Smooth muscle cell (in vitro differentiated cells): ENCODE results near the gene CDT1. TPM values are rescaled to one million over a fixed set of nuclear protein-coding genes. Genes with fewer than 3 reads are reported as not detected.

Source experiments
- DNase-seq: peaks from one replicate; lab custom pipeline; 2025; ENCODE audit not compliant: unreplicated experiment; lab: John Stamatoyannopoulos, UW
- H2AFZ ChIP-seq: fragments of 200-600 bp; sonication (generic); 2 replicates; pipeline ENCODE4 v1.6.0; 2016; ENCODE audit warnings: antibody characterized with exemption, low read depth, mild to moderate bottlenecking
- H3F3A ChIP-seq: fragments of 200-600 bp; sonication (generic); 2 replicates; pipeline ENCODE4 v1.6.0; 2017; ENCODE audit warnings: antibody characterized with exemption, low read depth
- H3K27ac ChIP-seq: fragments of 200-600 bp; sonication (generic); 2 replicates; pipeline ENCODE4 v1.5.1; 2016; ENCODE audit warnings: low read depth, mild to moderate bottlenecking
- H3K27me3 ChIP-seq: fragments of 200-600 bp; sonication (generic); 2 replicates; pipeline ENCODE4 v1.6.1; 2016; ENCODE audit warnings: low read depth, mild to moderate bottlenecking
- H3K36me3 ChIP-seq: fragments of 200-600 bp; sonication (generic); 2 replicates; pipeline ENCODE4 v1.5.1; 2016; ENCODE audit warnings: low read depth
- H3K4me1 ChIP-seq: fragments of 200-600 bp; sonication (generic); 2 replicates; pipeline ENCODE4 v1.5.1; 2016; ENCODE audit warnings: low read depth
- H3K4me2 ChIP-seq: fragments of 200-600 bp; sonication (generic); 2 replicates; pipeline ENCODE4 v1.6.0; 2016; ENCODE audit warnings: mild to moderate bottlenecking
- H3K4me3 ChIP-seq: fragments of 200-600 bp; sonication (generic); 2 replicates; pipeline ENCODE4 v1.5.1; 2016; ENCODE audit warnings: mild to moderate bottlenecking
- H3K79me2 ChIP-seq: fragments of 200-600 bp; sonication (generic); 2 replicates; pipeline ENCODE4 v1.6.0; 2016; ENCODE audit warnings: low read depth, mild to moderate bottlenecking
- H3K9ac ChIP-seq: fragments of 200-600 bp; sonication (generic); 2 replicates; pipeline ENCODE4 v1.6.0; 2016; ENCODE audit warnings: low read depth
- H3K9me3 ChIP-seq: fragments of 200-600 bp; sonication (generic); replicated peaks from 2 replicates; pipeline ENCODE4 v1.5.1; 2016; ENCODE audit warnings: low read depth
- H4K20me1 ChIP-seq: fragments of 200-600 bp; sonication (generic); 2 replicates; pipeline ENCODE4 v1.6.0; 2016; ENCODE audit warnings: low read depth
- WGBS: methylation state at CpG from one replicate; pipeline ENCODE4 v1.1.7; 2016; ENCODE audit warnings: low lambda C conversion rate; 5-methylcytosine and 5-hydroxymethylcytosine counted together
- polyA plus RNA-seq: library from polyadenylated mRNA; unstranded; fragments of >200 nt; fragmentation: Nextera tagmentation; extraction: Ambion mirVana; gene quantifications from 2 replicates; pipeline ENCODE4 v1.2.1, GENCODE V29; 2016
- total RNA-seq: library from RNA; depleted of rRNA; stranded (reverse); fragments of >200 nt; gene quantifications from 2 replicates; pipeline ENCODE4 v1.2.3, GENCODE V29; 2014
- TF ChIP-seq, protein P1 (sequence below): fragments of 200-600 bp; sonication (generic); IDR thresholded peaks from 2 replicates; pipeline ENCODE4 v1.5.1; 2017; ENCODE audit warnings: borderline replicate concordance, mild to moderate bottlenecking, antibody characterized with exemption; ENCODE audit not compliant: insufficient read depth, poor library complexity, severe bottlenecking

The CDT1 gene
- total and polyA plus RNA-seq, 2 experiments from 2014 or later: 5.3 to 13.3 TPM

DNA sequence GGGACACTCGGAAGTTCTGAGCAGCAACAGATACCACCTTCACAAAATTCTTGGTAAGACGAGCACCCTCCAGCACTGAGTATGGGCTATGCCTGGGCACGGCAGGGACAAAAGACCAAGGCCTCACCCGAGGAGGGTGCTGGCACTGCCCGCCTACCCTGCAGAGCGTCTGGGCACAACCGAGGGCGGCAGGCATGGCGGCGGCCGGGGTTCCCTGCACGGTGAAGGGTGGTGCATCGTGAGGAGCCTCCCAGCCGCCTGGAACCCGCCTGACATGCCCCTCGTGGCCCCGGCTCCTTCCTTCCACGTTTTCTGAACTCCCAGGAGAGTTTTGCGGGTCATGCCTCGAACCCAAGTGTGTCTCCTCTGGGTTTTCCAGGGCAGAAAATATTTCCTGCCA lies 34.2 kb downstream of the CDT1 start:
- Histone ChIP-seq H3F3A (no peaks in the 10 kb centered on the region), H4K20me1 (peaks cover 5% of the 10 kb centered on the region), H3K27ac (no peak overlapping the region), H2AFZ (no peak overlapping the region), H3K27me3 (no peaks in the 10 kb centered on the region), H3K79me2 (no peaks in the 10 kb centered on the region), H3K9ac (no peak overlapping the region), H3K36me3 (no peaks in the 10 kb centered on the region), H3K4me2 (no peak overlapping the region), H3K4me3 (no peak overlapping the region), H3K9me3 (no peaks in the 10 kb centered on the region), H3K4me1 (no peaks in the 10 kb centered on the region)
- WGBS: 97% methylated on average over 20 of the region's 20 CpGs
- TF ChIP-seq, protein P1, sequence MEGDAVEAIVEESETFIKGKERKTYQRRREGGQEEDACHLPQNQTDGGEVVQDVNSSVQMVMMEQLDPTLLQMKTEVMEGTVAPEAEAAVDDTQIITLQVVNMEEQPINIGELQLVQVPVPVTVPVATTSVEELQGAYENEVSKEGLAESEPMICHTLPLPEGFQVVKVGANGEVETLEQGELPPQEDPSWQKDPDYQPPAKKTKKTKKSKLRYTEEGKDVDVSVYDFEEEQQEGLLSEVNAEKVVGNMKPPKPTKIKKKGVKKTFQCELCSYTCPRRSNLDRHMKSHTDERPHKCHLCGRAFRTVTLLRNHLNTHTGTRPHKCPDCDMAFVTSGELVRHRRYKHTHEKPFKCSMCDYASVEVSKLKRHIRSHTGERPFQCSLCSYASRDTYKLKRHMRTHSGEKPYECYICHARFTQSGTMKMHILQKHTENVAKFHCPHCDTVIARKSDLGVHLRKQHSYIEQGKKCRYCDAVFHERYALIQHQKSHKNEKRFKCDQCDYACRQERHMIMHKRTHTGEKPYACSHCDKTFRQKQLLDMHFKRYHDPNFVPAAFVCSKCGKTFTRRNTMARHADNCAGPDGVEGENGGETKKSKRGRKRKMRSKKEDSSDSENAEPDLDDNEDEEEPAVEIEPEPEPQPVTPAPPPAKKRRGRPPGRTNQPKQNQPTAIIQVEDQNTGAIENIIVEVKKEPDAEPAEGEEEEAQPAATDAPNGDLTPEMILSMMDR: no peak
- DNase-seq: no peak

- Histone ChIP-seq H3K27ac (no peak overlapping the region), H3K4me1 (no peaks in the 10 kb centered on the region), H4K20me1 (peaks cover 5% of the 10 kb centered on the region), H3K79me2 (no peaks in the 10 kb centered on the region), H3K9me3 (no peaks in the 10 kb centered on the region), H3F3A (no peaks in the 10 kb centered on the region), H3K9ac (no peak overlapping the region), H2AFZ (no peak overlapping the region), H3K4me2 (no peak overlapping the region), H3K4me3 (no peak overlapping the region), H3K27me3 (no peaks in the 10 kb centered on the region), H3K36me3 (no peaks in the 10 kb centered on the region)
- 96% methylated on average over 18 of the region's 19 CpGs for WGBS
- TF ChIP-seq, protein P1: no peak
- no peak for DNase-seq
These were observed 35.0 kb downstream of the CDT1 start for GRCh38 chr16:88838566-88838965.

DNA sequence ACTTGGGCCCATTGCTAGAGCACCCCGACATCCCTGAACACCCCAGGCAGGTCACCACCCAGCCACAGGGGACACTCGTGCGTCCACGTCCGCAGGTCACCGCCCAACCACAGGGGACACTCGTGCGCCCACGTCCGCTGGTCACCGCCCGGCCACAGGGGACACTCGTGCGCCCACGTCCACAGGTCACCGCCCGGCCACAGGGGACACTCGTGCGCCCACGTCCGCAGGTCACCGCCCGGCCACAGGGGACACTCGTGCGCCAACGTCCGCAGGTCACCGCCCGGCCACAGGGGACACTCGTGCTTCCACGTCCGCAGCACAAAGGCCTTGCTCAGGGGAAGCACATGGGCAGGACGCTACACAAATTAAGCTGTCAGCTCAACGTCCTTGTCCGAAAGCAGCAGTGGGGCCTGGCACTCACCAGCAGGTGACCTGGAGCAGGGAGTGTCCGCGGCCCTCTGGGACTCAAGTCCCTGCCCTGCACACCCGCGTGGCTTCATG lies 35.5 kb downstream of the CDT1 start:
- no peaks in the 10 kb centered on the region for H3K36me3 ChIP-seq
- H3K27ac ChIP-seq: no peak overlapping the region
- H4K20me1 ChIP-seq: peaks cover 5% of the 10 kb centered on the region
- DNase-seq: no peak
- H3K4me1 ChIP-seq: no peaks in the 10 kb centered on the region
- H3K27me3 ChIP-seq: no peaks in the 10 kb centered on the region
- H3K9me3 ChIP-seq: no peaks in the 10 kb centered on the region
- 98% methylated on average over 38 of the region's 39 CpGs for WGBS
- H2AFZ ChIP-seq: no peak overlapping the region
- TF ChIP-seq, protein P1: no peak
- no peak overlapping the region for H3K4me3 ChIP-seq
- no peaks in the 10 kb centered on the region for H3F3A ChIP-seq
- no peak overlapping the region for H3K4me2 ChIP-seq
- no peak overlapping the region for H3K9ac ChIP-seq
- H3K79me2 ChIP-seq: no peaks in the 10 kb centered on the region
